ENCODE measurements around the gene TIGD1.

The TIGD1 gene

DNA sequence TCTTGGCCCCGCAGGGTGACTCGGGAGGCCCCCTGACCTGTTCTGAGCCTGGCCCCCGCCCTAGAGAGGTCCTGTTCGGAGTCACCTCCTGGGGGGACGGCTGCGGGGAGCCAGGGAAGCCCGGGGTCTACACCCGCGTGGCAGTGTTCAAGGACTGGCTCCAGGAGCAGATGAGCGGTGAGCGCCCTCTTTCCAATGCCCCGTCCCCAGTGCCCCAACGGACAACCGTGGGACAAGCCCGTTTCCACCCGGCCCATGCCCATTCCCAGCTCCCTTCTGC, 27.0 kb downstream of the TIGD1 start:
- DNase-seq: no peak
- TF ChIP-seq EZH2phosphoT487 (IDR thresholded peaks at IDR 0.05; ENCODE audit: low read length): no peak
- no peak for TF ChIP-seq EZH2 (optimal IDR thresholded peaks at IDR 0.05; ENCODE audit: low read depth, low read length)
- TF ChIP-seq, protein P1, sequence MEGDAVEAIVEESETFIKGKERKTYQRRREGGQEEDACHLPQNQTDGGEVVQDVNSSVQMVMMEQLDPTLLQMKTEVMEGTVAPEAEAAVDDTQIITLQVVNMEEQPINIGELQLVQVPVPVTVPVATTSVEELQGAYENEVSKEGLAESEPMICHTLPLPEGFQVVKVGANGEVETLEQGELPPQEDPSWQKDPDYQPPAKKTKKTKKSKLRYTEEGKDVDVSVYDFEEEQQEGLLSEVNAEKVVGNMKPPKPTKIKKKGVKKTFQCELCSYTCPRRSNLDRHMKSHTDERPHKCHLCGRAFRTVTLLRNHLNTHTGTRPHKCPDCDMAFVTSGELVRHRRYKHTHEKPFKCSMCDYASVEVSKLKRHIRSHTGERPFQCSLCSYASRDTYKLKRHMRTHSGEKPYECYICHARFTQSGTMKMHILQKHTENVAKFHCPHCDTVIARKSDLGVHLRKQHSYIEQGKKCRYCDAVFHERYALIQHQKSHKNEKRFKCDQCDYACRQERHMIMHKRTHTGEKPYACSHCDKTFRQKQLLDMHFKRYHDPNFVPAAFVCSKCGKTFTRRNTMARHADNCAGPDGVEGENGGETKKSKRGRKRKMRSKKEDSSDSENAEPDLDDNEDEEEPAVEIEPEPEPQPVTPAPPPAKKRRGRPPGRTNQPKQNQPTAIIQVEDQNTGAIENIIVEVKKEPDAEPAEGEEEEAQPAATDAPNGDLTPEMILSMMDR (IDR thresholded peaks at IDR 0.05; ENCODE audit: low read length): no peak
- H3K4me2 ChIP-seq (ENCODE audit: low read depth, low read length): no peak overlapping the region
- peaks cover 59% of the 10 kb centered on the region for H3K27me3 ChIP-seq (replicated peaks; ENCODE audit: insufficient read depth, low read length)
- no peak overlapping the region for H3K9ac ChIP-seq (ENCODE audit: low read length)
- H3K9me3 ChIP-seq (replicated peaks; ENCODE audit: insufficient read depth, low read length): no peaks in the 10 kb centered on the region
- no peaks in the 10 kb centered on the region for H3K36me3 ChIP-seq (replicated peaks; ENCODE audit: insufficient read depth, low read length)
- H2AFZ ChIP-seq (ENCODE audit: low read length): no peak overlapping the region
- H3K4me1 ChIP-seq (ENCODE audit: low read length): no peaks in the 10 kb centered on the region
- H4K20me1 ChIP-seq (ENCODE audit: insufficient read depth, low read length): no peaks in the 10 kb centered on the region
- H3F3A ChIP-seq (ENCODE audit: insufficient read depth, low read length): no peaks in the 10 kb centered on the region
- no peaks in the 10 kb centered on the region for H3K79me2 ChIP-seq (ENCODE audit: low read length)
- H3K4me3 ChIP-seq (ENCODE audit: low read length): no peak overlapping the region
- H3K9me2 ChIP-seq (replicated peaks; ENCODE audit: insufficient read depth, low read length): no peaks in the 10 kb centered on the region
- H3K27ac ChIP-seq (ENCODE audit: low read length): no peak overlapping the region

DNA sequence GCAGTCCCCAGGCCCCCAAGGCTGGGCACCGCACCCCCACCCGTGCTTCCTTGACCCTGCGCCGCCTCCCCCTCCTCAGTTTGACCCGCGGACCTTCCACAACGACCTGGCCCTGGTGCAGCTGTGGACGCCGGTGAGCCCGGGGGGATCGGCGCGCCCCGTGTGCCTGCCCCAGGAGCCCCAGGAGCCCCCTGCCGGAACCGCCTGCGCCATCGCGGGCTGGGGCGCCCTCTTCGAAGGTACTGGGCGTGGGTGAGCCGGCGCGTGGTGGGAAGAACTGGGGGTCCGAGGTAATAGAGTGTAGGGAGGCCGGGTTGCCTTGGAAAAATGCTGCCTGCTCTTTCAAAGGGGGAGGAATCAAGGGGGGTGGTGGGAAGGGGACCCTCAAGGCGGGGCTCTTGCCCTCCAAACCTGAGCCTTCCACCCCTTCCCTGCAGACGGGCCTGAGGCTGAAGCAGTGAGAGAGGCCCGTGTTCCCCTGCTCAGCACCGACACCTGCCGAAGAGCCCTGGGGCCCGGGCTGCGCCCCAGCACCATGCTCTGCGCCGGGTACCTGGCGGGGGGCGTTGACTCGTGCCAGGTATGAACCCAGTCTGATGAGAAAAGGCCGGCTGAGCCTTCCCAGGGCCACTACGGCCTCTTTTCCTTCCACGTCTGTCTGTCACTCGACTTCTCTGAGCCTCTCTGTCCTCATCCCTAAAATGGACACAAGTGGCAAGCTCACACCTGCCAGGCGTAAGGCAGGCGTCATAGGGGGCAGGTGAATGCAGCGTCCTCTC, 27.5 kb downstream of the TIGD1 start:
- Histone ChIP-seq H3K27ac (ENCODE audit: low read length) (no peak overlapping the region), H3K79me2 (ENCODE audit: low read length) (no peaks in the 10 kb centered on the region), H3K9ac (ENCODE audit: low read length) (no peak overlapping the region), H3K9me3 (replicated peaks; ENCODE audit: insufficient read depth, low read length) (no peaks in the 10 kb centered on the region), H3K4me1 (ENCODE audit: low read length) (no peaks in the 10 kb centered on the region), H3K36me3 (replicated peaks; ENCODE audit: insufficient read depth, low read length) (no peaks in the 10 kb centered on the region), H3F3A (ENCODE audit: insufficient read depth, low read length) (no peaks in the 10 kb centered on the region), H2AFZ (ENCODE audit: low read length) (no peak overlapping the region), H3K27me3 (replicated peaks; ENCODE audit: insufficient read depth, low read length) (peaks cover 59% of the 10 kb centered on the region), H3K9me2 (replicated peaks; ENCODE audit: insufficient read depth, low read length) (no peaks in the 10 kb centered on the region), H4K20me1 (ENCODE audit: insufficient read depth, low read length) (no peaks in the 10 kb centered on the region), H3K4me3 (ENCODE audit: low read length) (peak overlapping the region; percentile 42; the same call in 1 of the 2 replicates), H3K4me2 (ENCODE audit: low read depth, low read length) (peak overlapping the region; percentile 70; the same call in 1 of the 2 replicates)
- TF ChIP-seq EZH2phosphoT487 (IDR thresholded peaks at IDR 0.05; ENCODE audit: low read length) (no peak), EZH2 (optimal IDR thresholded peaks at IDR 0.05; ENCODE audit: low read depth, low read length) (no peak)
- TF ChIP-seq, protein P1 (IDR thresholded peaks at IDR 0.05; ENCODE audit: low read length): no peak
- DNase-seq: no peak

DNA sequence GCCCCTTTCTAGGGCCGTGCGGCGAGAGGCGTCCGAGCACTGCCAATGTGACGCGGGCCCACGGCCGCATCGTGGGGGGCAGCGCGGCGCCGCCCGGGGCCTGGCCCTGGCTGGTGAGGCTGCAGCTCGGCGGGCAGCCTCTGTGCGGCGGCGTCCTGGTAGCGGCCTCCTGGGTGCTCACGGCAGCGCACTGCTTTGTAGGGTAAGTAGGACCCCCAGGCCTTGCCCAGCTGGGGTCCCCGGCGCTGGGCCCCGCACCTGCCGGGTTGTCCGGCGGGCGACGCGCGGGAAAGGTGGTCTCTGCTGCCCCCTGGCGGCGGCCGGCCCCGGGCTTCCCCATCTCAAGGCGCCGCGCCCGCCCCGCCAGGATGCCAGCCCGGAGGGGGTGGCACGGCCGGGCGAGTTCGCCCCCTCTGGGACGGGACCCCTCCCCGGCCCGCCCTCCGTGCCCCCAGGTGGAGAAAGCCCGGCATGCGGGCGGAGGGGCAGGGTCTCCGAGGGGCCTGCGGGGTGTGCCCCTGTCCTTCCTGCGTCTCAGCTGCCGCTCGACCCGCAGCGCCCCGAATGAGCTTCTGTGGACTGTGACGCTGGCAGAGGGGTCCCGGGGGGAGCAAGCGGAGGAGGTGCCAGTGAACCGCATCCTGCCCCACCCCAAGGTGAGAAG, 28.3 kb downstream of the TIGD1 start:
- H2AFZ ChIP-seq (ENCODE audit: low read length): no peak overlapping the region
- peak overlapping the region; percentile 70; the same call in 1 of the 2 replicates for H3K4me2 ChIP-seq (ENCODE audit: low read depth, low read length)
- H4K20me1 ChIP-seq (ENCODE audit: insufficient read depth, low read length): no peaks in the 10 kb centered on the region
- H3K9me3 ChIP-seq (replicated peaks; ENCODE audit: insufficient read depth, low read length): no peaks in the 10 kb centered on the region
- no peaks in the 10 kb centered on the region for H3F3A ChIP-seq (ENCODE audit: insufficient read depth, low read length)
- H3K9me2 ChIP-seq (replicated peaks; ENCODE audit: insufficient read depth, low read length): no peaks in the 10 kb centered on the region
- no peaks in the 10 kb centered on the region for H3K36me3 ChIP-seq (replicated peaks; ENCODE audit: insufficient read depth, low read length)
- peak overlapping the region; percentile 42 for H3K4me3 ChIP-seq (ENCODE audit: low read length)
- no peaks in the 10 kb centered on the region for H3K4me1 ChIP-seq (ENCODE audit: low read length)
- H3K79me2 ChIP-seq (ENCODE audit: low read length): no peaks in the 10 kb centered on the region
- H3K9ac ChIP-seq (ENCODE audit: low read length): no peak overlapping the region
- TF ChIP-seq EZH2 (optimal IDR thresholded peaks at IDR 0.05; ENCODE audit: low read depth, low read length) (no peak), EZH2phosphoT487 (IDR thresholded peaks at IDR 0.05; ENCODE audit: low read length) (no peak)
- TF ChIP-seq, protein P1 (IDR thresholded peaks at IDR 0.05; ENCODE audit: low read length): peak; percentile 54
- no peak overlapping the region for H3K27ac ChIP-seq (ENCODE audit: low read length)
- DNase-seq: peak; percentile 16
- peaks cover 59% of the 10 kb centered on the region for H3K27me3 ChIP-seq (replicated peaks; ENCODE audit: insufficient read depth, low read length)

All from MM.1S (cell line).